ENCODE measurements around the gene FKBP2. TPM values are rescaled to one million over a fixed set of nuclear protein-coding genes. Genes with fewer than 3 reads are reported as not detected.

Gene FKBP2
- total RNA-seq, 1 donor from 2014 or later, result 5.3 TPM

DNA sequence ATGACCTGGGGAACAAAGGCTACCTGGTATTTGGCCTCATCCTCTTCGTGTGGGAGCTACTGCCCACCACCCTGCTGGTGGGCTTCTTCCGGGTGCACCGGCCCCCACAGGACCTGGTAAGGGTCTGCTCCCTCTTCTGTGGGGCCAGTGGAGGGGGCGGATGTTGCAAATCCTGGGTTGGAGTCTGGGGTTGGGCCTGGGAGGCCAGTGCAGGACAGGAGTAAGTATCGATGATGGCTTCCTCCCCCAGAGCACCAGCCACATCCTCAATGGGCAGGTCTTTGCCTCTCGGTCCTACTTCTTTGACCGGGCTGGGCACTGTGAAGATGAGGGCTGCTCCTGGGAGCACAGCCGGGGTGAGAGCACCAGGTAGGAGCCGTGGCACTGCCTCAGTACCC is 47.5 kb downstream of the FKBP2 start:
- H3K79me2 ChIP-seq (ENCODE audit: low read depth), result peaks cover 2% of the 10 kb centered on the region
- H3K27ac ChIP-seq, result no peak overlapping the region
- DNase-seq (ENCODE audit: low spot score), result no peak
- H4K20me1 ChIP-seq (ENCODE audit: low read depth), result peaks cover 31% of the 10 kb centered on the region
- Mint-ChIP-seq H3K9me3 (peaks cover 2% of the 10 kb centered on the region), H3K4me3 (no peak overlapping the region), H3K27ac (no peak overlapping the region), H3K36me3 (peaks cover 4% of the 10 kb centered on the region), H3K27me3 (ENCODE audit: insufficient read depth, low read depth) (peaks cover 36% of the 10 kb centered on the region), H3K4me1 (peaks cover 18% of the 10 kb centered on the region)
- no peak overlapping the region for H3K4me3 ChIP-seq
- peaks cover 49% of the 10 kb centered on the region for H3K27me3 ChIP-seq
- no peaks in the 10 kb centered on the region for H3K36me3 ChIP-seq
- H3K4me2 ChIP-seq, result no peak overlapping the region
- TF ChIP-seq EZH2 (IDR thresholded peaks at IDR 0.05) (no peak), EZH2phosphoT487 (IDR thresholded peaks at IDR 0.05) (no peak)
- TF ChIP-seq, protein P1, sequence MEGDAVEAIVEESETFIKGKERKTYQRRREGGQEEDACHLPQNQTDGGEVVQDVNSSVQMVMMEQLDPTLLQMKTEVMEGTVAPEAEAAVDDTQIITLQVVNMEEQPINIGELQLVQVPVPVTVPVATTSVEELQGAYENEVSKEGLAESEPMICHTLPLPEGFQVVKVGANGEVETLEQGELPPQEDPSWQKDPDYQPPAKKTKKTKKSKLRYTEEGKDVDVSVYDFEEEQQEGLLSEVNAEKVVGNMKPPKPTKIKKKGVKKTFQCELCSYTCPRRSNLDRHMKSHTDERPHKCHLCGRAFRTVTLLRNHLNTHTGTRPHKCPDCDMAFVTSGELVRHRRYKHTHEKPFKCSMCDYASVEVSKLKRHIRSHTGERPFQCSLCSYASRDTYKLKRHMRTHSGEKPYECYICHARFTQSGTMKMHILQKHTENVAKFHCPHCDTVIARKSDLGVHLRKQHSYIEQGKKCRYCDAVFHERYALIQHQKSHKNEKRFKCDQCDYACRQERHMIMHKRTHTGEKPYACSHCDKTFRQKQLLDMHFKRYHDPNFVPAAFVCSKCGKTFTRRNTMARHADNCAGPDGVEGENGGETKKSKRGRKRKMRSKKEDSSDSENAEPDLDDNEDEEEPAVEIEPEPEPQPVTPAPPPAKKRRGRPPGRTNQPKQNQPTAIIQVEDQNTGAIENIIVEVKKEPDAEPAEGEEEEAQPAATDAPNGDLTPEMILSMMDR (IDR thresholded peaks at IDR 0.05), result no peak
- H2AFZ ChIP-seq (replicated peaks), result no peak overlapping the region
- peaks cover 4% of the 10 kb centered on the region for H3F3A ChIP-seq (ENCODE audit: low read depth)
- no peaks in the 10 kb centered on the region for H3K9me3 ChIP-seq (ENCODE audit: low read depth)
- no peak overlapping the region for H3K9ac ChIP-seq
- peaks cover 14% of the 10 kb centered on the region for H3K4me1 ChIP-seq

DNA sequence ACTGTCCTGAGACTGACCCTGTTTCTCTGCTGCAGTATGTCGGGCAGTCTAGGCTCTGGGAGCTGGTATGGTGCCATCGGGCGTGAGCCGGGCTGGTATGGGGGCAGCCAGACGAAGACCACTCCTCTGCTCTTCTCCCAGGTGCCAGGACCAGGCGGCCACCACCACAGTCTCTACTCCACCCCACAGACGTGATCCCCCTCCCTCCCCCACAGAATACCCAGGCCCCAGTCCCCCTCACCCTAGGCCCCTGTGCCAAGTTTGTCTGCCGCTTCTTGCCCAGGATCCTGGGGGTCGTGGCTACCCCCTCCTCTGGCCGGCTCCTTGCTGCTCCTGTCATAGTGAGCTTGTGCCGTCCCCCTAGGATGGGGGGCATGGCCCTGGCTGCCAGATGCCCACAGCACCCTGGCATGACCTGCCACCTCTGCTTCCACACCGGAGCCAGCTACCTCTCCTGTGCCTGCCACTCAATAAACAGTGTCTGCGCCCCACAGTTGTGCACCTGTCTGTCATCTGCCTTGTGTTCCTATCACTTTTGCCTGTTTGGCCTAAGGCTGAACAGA is 48.2 kb downstream of the FKBP2 start:
- H3K36me3 ChIP-seq, result no peaks in the 10 kb centered on the region
- H3F3A ChIP-seq (ENCODE audit: low read depth), result no peaks in the 10 kb centered on the region
- H3K27me3 Mint-ChIP-seq (ENCODE audit: insufficient read depth, low read depth), result peaks cover 44% of the 10 kb centered on the region
- H4K20me1 ChIP-seq (ENCODE audit: low read depth), result peaks cover 31% of the 10 kb centered on the region
- H3K9me3 Mint-ChIP-seq, result peaks cover 2% of the 10 kb centered on the region
- H3K27me3 ChIP-seq, result peaks cover 57% of the 10 kb centered on the region
- no peak for TF ChIP-seq EZH2 (IDR thresholded peaks at IDR 0.05)
- no peak for TF ChIP-seq EZH2phosphoT487 (IDR thresholded peaks at IDR 0.05)
- TF ChIP-seq, protein P1 (IDR thresholded peaks at IDR 0.05), result no peak
- no peak for DNase-seq (ENCODE audit: low spot score)
- no peak overlapping the region for H3K27ac ChIP-seq
- H3K4me2 ChIP-seq, result no peak overlapping the region
- peaks cover 17% of the 10 kb centered on the region for H3K4me1 Mint-ChIP-seq
- peaks cover 4% of the 10 kb centered on the region for H3K36me3 Mint-ChIP-seq
- no peaks in the 10 kb centered on the region for H3K9me3 ChIP-seq (ENCODE audit: low read depth)
- H3K4me1 ChIP-seq, result peaks cover 14% of the 10 kb centered on the region
- no peak overlapping the region for H3K9ac ChIP-seq
- no peak overlapping the region for H3K4me3 ChIP-seq
- peak overlapping the region; percentile 46 for H3K4me3 Mint-ChIP-seq
- no peak overlapping the region for H2AFZ ChIP-seq (replicated peaks)
- no peaks in the 10 kb centered on the region for H3K79me2 ChIP-seq (ENCODE audit: low read depth)
- no peak overlapping the region for H3K27ac Mint-ChIP-seq

DNA sequence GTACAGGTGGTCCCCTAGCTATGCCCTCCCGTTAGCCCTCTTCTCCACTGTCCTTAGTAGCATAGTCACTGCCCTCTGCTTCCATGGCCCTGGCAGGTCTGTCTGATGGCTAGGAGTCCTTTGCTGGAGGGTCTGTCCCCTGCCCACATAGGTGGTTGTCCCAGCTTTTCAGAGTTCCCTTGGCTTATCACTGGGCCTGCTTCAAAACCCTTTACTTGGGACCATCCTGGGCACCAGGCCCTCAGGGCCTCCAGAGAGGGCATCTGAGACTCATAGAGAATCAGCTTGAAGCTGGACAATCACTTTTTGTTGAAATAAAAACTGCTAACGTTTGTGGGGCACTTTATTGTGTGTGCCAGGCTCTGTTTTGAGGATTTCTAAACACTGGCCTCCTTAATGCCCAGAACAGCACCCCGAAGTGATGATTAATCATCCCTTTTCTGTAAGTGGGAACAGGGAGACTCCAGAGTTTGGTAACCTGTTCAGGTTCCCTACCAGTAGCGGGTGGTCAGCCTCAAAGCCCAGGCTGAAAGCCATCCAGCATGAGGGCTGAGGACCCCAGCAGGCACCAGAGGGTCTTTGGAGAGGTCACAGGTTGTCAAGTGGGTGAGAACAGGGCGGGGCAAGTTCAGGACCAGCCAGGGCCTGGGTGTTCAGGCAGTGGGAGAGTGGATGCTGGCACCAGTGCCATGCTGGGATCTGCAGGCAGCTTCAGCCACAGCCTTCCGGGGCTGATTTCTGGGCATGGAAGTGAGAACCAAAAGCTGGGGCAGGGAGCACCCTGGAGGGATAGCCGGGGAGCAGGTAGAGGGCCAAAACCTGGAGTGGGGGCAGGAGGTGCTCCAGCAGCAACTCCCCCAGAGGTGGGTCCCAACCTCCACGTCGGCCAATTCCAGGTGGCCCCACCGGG is 49.7 kb downstream of the FKBP2 start:
- no peak overlapping the region for H3K27ac Mint-ChIP-seq
- peaks cover 55% of the 10 kb centered on the region for H3K27me3 Mint-ChIP-seq (ENCODE audit: insufficient read depth, low read depth)
- peaks cover 31% of the 10 kb centered on the region for H4K20me1 ChIP-seq (ENCODE audit: low read depth)
- peaks cover 4% of the 10 kb centered on the region for H3K36me3 Mint-ChIP-seq
- no peak for DNase-seq (ENCODE audit: low spot score)
- peaks cover 14% of the 10 kb centered on the region for H3K4me1 ChIP-seq
- no peaks in the 10 kb centered on the region for H3K9me3 ChIP-seq (ENCODE audit: low read depth)
- no peak overlapping the region for H3K9ac ChIP-seq
- no peak overlapping the region for H2AFZ ChIP-seq (replicated peaks)
- H3K4me2 ChIP-seq, result peak overlapping the region; percentile 85
- peaks cover 17% of the 10 kb centered on the region for H3K4me1 Mint-ChIP-seq
- H3K9me3 Mint-ChIP-seq, result peaks cover 2% of the 10 kb centered on the region
- TF ChIP-seq, protein P1 (IDR thresholded peaks at IDR 0.05), result no peak
- TF ChIP-seq EZH2phosphoT487 (IDR thresholded peaks at IDR 0.05) (no peak), EZH2 (IDR thresholded peaks at IDR 0.05) (no peak)
- no peaks in the 10 kb centered on the region for H3K36me3 ChIP-seq
- H3F3A ChIP-seq (ENCODE audit: low read depth), result no peaks in the 10 kb centered on the region
- H3K79me2 ChIP-seq (ENCODE audit: low read depth), result no peaks in the 10 kb centered on the region
- peak overlapping the region; percentile 80 for H3K4me3 Mint-ChIP-seq
- no peak overlapping the region for H3K4me3 ChIP-seq
- peaks cover 72% of the 10 kb centered on the region for H3K27me3 ChIP-seq
- H3K27ac ChIP-seq, result no peak overlapping the region
